Activated CD4-positive, alpha-beta T cell treated with anti-CD3 and anti-CD28 coated beads, Interleukin-2, amount 50 U/mL, for 1 hour (primary cell): ENCODE data around the gene TADA3.

ENCODE experiments used
- DNase-seq: peaks from one replicate; pipeline ENCODE4 v3.0.0-alpha.2; 2020

The TADA3 gene

DNA sequence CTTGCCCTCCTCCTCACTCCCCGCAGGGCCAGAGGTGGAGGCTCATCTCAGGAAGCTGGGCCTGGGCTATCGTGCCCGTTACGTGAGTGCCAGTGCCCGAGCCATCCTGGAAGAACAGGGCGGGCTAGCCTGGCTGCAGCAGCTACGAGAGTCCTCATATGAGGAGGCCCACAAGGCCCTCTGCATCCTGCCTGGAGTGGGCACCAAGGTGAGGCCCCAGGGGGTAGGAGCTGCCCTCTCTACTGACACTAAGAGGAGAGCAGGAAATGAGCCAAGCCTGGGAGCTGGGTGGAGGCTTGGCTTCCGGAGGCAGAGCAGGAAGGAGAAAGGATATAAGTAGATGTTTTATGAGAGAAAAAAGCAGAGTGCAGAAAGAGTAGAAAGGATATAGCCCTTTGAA is 37.6 kb downstream of the TADA3 start:
- no peak for DNase-seq

GRCh38 chr3:9750556-9751411 is 41.5 kb downstream of the TADA3 start:
- DNase-seq = no peak

DNA sequence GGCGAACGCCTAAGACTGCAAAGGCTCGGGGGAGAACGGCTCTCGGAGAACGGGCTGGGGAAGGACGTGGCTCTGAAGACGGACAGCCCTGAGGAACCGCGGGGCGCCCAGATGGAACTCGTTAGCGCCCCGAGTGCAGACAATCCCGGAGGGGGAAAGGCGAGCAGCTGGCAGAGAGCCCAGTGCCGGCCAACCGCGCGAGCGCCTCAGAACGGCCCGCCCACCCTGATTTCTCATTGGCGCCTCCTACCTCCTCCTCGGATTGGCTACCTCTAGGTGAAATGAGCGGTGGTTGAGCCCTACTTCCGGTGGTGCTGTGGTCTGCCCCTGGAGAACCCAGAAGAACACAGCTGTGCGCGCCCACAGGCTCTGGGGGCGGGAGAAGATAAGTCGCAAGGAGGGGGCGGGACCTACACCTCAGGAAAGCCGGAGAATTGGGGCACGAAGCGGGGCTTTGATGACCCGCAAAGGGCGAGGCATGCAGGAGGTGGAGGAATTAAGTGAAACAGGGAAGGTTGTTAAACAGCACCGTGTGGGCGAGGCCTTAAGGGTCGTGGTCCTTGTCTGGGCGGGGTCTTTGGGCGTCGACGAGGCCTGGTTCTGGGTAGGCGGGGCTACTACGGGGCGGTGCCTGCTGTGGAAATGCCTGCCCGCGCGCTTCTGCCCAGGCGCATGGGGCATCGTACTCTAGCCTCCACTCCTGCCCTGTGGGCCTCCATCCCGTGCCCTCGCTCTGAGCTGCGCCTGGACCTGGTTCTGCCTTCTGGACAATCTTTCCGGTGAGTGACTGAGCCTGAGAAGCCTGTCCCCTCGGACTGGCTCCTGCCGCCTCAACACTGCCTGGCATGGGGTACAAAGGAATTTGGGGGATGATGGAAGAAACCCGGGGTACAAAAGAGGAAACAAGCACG is 42.4 kb downstream of the TADA3 start, which contains the start of gene OGG1:
OGG1 (plus strand) TSS at position 308 of the 911 bp plus-strand sequence; CDS start at position 643, 335 bp downstream.
- peak; percentile 91 for DNase-seq

GRCh38 chr3:9749296-9749644 is 43.0 kb downstream of the TADA3 start:
- no peak for DNase-seq

GRCh38 chr3:9748031-9748430 is 44.2 kb downstream of the TADA3 start:
- no peak for DNase-seq

- DNase-seq = no peak
Observed at GRCh38 chr3:9747267-9747666, 45.0 kb downstream of the TADA3 start.

DNA sequence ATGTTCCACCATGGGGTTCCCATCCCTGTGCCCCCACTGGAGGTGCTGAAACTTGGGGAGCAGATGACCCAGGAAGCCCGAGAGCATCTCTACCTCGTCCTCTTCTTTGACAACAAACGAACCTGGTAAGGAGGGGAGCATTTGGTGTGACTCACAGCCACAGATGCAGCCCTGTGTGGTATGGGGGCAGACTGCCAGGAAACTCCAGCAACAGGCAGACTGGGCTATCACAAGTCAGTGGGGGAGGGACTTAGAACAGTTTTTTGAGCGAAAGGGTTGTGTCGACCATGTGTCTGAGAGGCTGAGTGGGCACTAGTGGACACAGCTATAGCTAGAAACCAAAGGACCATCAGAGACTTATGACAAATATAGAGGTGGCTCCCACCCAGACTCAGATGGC is 45.9 kb downstream of the TADA3 start:
- DNase-seq = no peak

DNA sequence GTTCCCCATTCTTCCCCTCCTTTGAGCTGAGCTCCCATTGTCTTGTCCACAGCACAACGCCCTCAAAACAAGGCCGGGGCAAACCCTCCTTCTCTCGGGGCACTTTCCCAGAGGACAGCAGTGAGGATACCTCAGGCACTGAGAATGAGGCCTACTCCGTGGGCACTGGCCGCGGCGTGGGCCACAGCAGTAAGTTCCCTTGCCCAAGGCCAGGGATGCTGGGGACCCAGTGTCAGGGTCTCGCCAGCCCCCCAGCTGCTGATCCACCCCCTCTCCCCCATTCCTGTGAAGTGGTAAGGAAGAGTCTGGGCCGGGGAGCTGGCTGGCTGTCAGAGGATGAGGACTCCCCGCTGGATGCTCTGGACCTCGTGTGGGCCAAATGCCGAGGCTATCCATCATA is 46.8 kb downstream of the TADA3 start:
- no peak for DNase-seq

- no peak for DNase-seq
Observed at GRCh38 chr3:9744162-9744561, 48.1 kb downstream of the TADA3 start.

GRCh38 chr3:9743548-9743947 is 48.7 kb downstream of the TADA3 start:
- no peak for DNase-seq

DNA sequence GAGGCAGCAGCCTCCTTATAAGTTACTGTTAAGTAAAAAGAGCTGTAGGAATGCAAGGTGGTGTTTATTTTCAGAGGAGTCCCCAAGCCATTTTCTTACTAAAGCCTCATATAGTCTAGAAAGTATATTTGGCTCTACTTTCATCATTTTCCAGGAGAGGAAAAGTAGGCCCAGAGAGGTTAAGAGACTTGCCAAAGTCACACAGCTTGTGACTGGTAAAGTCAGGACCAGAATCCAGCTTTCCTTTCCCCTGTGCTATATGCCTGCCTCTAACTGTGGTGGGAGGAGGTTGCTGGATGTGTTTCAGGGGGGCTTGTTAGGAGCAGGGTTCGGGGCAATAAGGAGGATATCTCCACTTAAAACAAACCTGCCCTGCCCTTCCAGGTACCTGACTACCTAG is 49.7 kb downstream of the TADA3 start:
- no peak for DNase-seq

GRCh38 chr3:9739181-9739580 is 53.1 kb downstream of the TADA3 start:
- DNase-seq = no peak

DNA sequence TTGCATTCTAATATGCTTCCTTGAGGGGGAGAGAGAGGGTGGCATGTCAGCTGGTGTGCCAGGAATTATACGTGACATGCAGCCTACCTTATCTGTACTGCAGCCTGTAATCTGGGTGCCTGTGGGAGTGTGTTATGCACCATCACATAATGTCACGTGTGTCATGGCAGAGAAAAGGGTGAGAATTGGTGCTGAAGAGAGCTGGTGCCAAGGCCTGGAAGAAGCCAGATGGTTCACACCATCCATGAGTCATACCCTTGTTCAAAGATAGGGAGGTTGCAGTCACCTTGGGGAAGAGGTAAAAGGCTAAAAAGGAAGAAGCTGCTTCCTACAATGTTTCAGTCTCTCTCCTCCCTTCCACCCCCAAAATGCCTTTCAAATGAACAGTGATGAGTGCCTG is 55.4 kb downstream of the TADA3 start:
- no peak for DNase-seq

DNA sequence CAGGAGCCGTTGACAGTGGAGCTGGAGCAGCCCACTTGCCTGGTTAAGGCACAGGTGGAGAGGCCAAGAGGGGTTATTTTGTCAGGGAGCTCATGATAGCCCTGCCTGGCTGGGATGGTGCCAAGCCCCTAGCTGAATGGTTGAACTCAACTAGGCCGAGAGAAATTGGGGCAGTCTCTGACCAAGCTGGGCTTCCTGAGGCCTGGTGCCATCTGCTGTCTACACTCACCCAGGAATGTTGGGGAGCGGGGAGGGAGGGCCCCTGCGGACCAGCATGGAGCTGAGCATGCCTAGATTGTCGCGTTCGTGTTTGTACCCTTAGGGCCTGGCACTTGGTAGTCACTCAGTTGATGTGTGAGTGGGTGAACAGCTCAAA is 59.5 kb downstream of the TADA3 start:
- no peak for DNase-seq

DNA sequence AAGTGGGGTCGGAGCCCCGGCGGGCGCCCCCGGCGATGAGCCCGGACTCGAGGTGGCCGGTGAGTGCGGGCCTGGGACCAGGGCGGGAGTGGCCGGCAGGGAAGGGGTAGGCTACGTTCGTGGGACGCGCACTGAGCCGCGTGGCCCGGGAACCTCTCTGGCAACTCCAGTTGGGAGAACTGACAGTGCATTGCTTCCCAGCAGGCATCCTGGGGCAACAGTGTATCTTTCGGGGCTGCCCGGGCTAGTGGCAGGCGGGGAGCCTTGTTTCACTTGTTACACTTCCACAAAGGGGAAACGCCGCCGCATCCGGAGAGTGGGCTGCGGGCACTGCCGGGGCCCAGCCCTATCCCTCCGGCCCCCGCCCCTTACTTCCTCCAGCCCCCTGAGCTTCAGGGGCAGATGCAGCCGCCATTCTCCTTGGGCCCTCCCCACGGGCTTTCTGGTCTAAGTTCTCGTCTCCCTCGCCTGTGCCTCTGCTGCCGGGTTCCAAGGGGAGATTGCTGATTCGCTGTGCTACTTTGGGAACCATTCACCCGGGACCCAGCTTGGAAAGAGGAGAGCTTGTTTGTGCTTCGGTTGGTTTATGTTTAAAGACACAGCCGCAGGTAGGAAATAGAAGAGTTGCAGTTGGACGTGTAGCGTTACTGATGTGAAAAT is 60.1 kb downstream of the TADA3 start:
- DNase-seq = peak; percentile 14

DNA sequence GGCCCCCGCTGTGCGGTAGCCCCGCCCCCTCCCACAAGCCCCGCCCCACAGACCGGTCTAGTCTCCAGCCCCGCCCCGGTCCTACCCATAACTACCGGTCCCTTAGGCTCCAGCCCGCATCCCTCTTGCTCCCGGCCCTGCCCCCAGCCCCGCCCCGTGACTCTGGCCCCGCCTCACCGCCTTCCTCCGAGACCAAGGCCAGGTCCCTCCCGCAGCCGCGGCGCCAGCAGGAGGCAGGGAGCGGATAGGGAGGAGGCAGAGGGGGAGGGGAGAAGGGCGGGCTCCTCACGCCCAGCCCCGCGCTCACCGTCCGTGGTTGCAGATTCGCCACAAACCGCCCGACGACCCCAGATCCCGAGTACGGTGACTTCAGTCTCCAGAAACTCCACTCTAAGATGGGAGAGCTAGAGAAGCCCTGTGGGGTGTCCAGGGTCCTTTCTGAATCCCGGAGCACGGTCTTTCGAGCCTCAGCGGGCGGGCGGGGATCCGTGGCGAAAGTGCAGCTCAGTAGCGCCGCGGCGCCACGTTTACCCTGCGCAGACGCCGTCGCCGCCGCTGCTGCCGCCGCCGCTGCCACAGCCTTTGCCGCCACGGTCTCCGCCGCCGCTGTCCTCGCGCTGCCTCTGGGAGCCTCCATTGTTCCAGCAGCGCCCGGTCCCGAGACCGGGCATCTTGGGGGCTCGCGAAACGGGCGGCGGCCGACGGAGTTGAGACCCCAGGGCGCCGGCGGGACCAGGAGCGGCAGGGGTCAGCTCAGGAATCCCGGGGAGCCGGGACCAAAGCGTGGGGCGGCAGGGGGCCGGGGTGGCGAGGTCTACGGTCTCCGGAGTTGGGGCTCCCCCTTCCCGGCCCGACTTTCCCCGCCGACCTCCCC is 60.8 kb downstream of the TADA3 start, which contains the start of gene BRPF1:
BRPF1 (plus strand) TSS at position 530 of the 874 bp plus-strand sequence. CDS start 2,406 bp downstream, outside the sequence.
- DNase-seq = peak; percentile 99

DNA sequence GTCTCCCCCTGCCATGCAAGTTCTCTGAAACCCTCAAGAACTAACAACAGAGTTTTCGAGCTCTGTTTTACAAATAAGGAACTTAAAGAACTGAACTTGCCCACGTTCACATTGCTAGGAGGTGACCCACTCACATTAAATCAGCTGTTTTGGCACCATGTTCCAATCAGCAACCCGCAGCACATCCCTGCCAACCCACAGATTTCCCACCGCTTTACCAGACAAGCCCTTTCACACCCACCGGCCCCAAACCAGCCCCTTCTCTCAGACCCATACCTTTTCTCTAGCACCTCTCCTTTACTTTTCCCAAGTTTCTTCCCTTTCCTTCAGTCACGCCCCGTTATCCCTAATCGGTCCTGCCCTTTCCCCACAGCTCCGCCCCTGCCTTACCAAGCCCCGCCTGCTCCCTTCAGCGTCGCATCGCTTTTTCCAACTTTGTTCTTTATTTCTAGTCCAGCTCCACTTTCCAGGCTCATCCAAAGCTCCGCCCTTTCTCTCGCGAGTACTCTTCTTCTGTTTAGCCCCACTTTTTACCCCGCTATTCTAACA is 61.5 kb downstream of the TADA3 start:
- DNase-seq = no peak
